GM23338 (cell line): Measurements from ENCODE around the gene ROCK2. TPM values are rescaled to one million over a fixed set of nuclear protein-coding genes. Genes with fewer than 3 reads are reported as not detected.

Experiments
- ATAC-seq: fragments of 200-7000 bp; cut with Tn5 transposase; 3 replicates; pipeline ENCODE4 v1.9.1; 2020
- DNase-seq: peaks from one replicate; pipeline ENCODE4 v3.0.0-alpha.2; 2015; ENCODE audit warnings: low spot score
- H2AFZ ChIP-seq: fragments of 200-600 bp; sonication (generic); 2 replicates; pipeline ENCODE4 v1.8.0; 2016; ENCODE audit warnings: antibody characterized with exemption, mild to moderate bottlenecking, moderate library complexity
- H3F3A ChIP-seq: fragments of 200-600 bp; sonication (generic); replicated peaks from 2 replicates; pipeline ENCODE4 v1.8.0; 2017; ENCODE audit warnings: antibody characterized with exemption, mixed run types, low read depth
- H3K27ac ChIP-seq: fragments of 200-600 bp; sonication (generic); 2 replicates; pipeline ENCODE4 v1.6.1; 2016; ENCODE audit warnings: low read depth
- H3K27me3 ChIP-seq: fragments of 200-600 bp; sonication (generic); 2 replicates; pipeline ENCODE4 v1.8.0; 2016; ENCODE audit warnings: mild to moderate bottlenecking, mixed run types, moderate library complexity; ENCODE audit not compliant: insufficient read depth
- H3K36me3 ChIP-seq: fragments of 200-600 bp; sonication (generic); 2 replicates; pipeline ENCODE4 v1.8.0; 2016; ENCODE audit warnings: mild to moderate bottlenecking; ENCODE audit not compliant: insufficient read depth
- H3K4me1 ChIP-seq: fragments of 200-600 bp; sonication (generic); 2 replicates; pipeline ENCODE4 v1.8.0; 2016; ENCODE audit warnings: mild to moderate bottlenecking, moderate library complexity; ENCODE audit not compliant: insufficient read depth
- H3K4me2 ChIP-seq: fragments of 200-600 bp; sonication (generic); 2 replicates; pipeline ENCODE4 v1.7.1; 2017; ENCODE audit warnings: mixed run types
- H3K4me3 ChIP-seq: fragments of 200-600 bp; sonication (generic); 2 replicates; pipeline ENCODE4 v1.6.1; 2016; ENCODE audit warnings: mixed run types
- H3K79me2 ChIP-seq: fragments of 200-600 bp; sonication (generic); replicated peaks from 2 replicates; pipeline ENCODE4 v1.8.0; 2017; ENCODE audit warnings: mild to moderate bottlenecking; ENCODE audit not compliant: insufficient read depth
- H3K9me2 ChIP-seq: fragments of 200-600 bp; sonication (generic); 2 replicates; pipeline ENCODE4 v1.8.0; 2017; ENCODE audit not compliant: insufficient read depth
- H4K20me1 ChIP-seq: fragments of 200-600 bp; sonication (generic); replicated peaks from 2 replicates; pipeline ENCODE4 v1.8.0; 2017; ENCODE audit warnings: mild to moderate bottlenecking; ENCODE audit not compliant: insufficient read depth
- H3K27ac Mint-ChIP-seq: 2 replicates; pipeline ENCODE4 v1.8.0; 2020; ENCODE audit warnings: inconsistent platforms, mild to moderate bottlenecking, moderate library complexity, mixed read lengths
- H3K27me3 Mint-ChIP-seq: 3 replicates; pipeline ENCODE4 v1.8.0; 2022; ENCODE audit warnings: low read depth, mild to moderate bottlenecking, moderate library complexity, mixed read lengths, inconsistent platforms; ENCODE audit not compliant: insufficient read depth, poor library complexity
- H3K36me3 Mint-ChIP-seq: 3 replicates; pipeline ENCODE4 v1.8.0; 2021; ENCODE audit warnings: low read depth, mild to moderate bottlenecking, inconsistent platforms, moderate library complexity, mixed read lengths
- H3K4me1 Mint-ChIP-seq: 3 replicates; pipeline ENCODE4 v1.8.0; 2020; ENCODE audit warnings: mild to moderate bottlenecking, inconsistent platforms, mixed read lengths
- H3K4me3 Mint-ChIP-seq: 3 replicates; pipeline ENCODE4 v1.8.0; 2021; ENCODE audit warnings: moderate library complexity, mild to moderate bottlenecking, inconsistent platforms, mixed read lengths
- H3K9me3 Mint-ChIP-seq: 3 replicates; pipeline ENCODE4 v1.8.0; 2020; ENCODE audit warnings: moderate library complexity, mild to moderate bottlenecking, inconsistent platforms, mixed read lengths
- CREB1 ChIP-seq: fragments of 250-450 bp; sonication (Bioruptor Pico); IDR thresholded peaks from 2 replicates; pipeline ENCODE4 v1.5.0; 2020; ENCODE audit warnings: low read depth, mild to moderate bottlenecking, moderate library complexity
- CTCF ChIP-seq, 2 experiments: fragments of 200-600 bp in 1 of 2; sonication (generic) in 1 of 2; conservative IDR thresholded peaks; 2 replicates each; pipeline versions ENCODE4 v1.5.1 to v1.6.1; 2016 to 2017; ENCODE audit warnings: antibody characterized with exemption in 2 of 2, low read depth in 2 of 2, mild to moderate bottlenecking in 2 of 2, moderate library complexity in 1 of 2
- EZH2 ChIP-seq: fragments of 200-600 bp; sonication (generic); IDR thresholded peaks from one replicate; pipeline ENCODE4 v1.8.0; 2017; ENCODE audit warnings: antibody characterized with exemption, mild to moderate bottlenecking, low read depth; ENCODE audit not compliant: unreplicated experiment
- EZH2phosphoT487 ChIP-seq: fragments of 200-600 bp; sonication (generic); IDR thresholded peaks from one replicate; pipeline ENCODE4 v1.8.1; 2018; ENCODE audit warnings: antibody characterized with exemption; ENCODE audit not compliant: unreplicated experiment
- JUNB ChIP-seq: IDR thresholded peaks from one replicate; pipeline ENCODE4 v1.6.1; 2016; ENCODE audit warnings: antibody characterized with exemption; ENCODE audit not compliant: unreplicated experiment
- NANOG ChIP-seq: IDR thresholded peaks from 2 replicates; pipeline ENCODE4 v1.6.1; 2016; ENCODE audit warnings: antibody characterized with exemption, borderline replicate concordance
- POLR2AphosphoS5 ChIP-seq: IDR thresholded peaks from 2 replicates; pipeline ENCODE4 v1.6.1; 2016; ENCODE audit warnings: antibody characterized with exemption, low read depth
- ZNF331 ChIP-seq: fragments of 250-450 bp; sonication (Bioruptor Pico); IDR thresholded peaks from 2 replicates; pipeline ENCODE4 v1.5.0; 2020; ENCODE audit warnings: low read depth, mild to moderate bottlenecking, moderate library complexity
- polyA plus RNA-seq: library from polyadenylated mRNA; unstranded; fragments of >200 nt; fragmentation: Nextera tagmentation; extraction: Ambion mirVana; gene quantifications from 2 replicates; pipeline ENCODE4 v1.2.1, GENCODE V29; 2016
- total RNA-seq: library from RNA; depleted of rRNA; stranded (reverse); fragments of >200 nt; shearing (Covaris generic); gene quantifications from 2 replicates; pipeline ENCODE4 v1.2.3, GENCODE V29; 2014
- TF ChIP-seq, protein P1 (sequence below): fragments of 250-450 bp; sonication (Bioruptor Pico); IDR thresholded peaks from 2 replicates; pipeline ENCODE4 v1.5.0; 2020; ENCODE audit warnings: mild to moderate bottlenecking, moderate library complexity
- TF ChIP-seq, protein P2 (sequence below): IDR thresholded peaks from one replicate; pipeline ENCODE4 v1.6.1; 2018; ENCODE audit warnings: antibody characterized with exemption; ENCODE audit not compliant: unreplicated experiment

The ROCK2 gene
- total and polyA plus RNA-seq, 2 experiments from 2014 or later: 16.4 to 28.0 TPM

GRCh38 chr2:11299439-11299838, 45.0 kb downstream of the ROCK2 start:
- DNase-seq (no peak), ATAC-seq (no peak)
- Mint-ChIP-seq H3K9me3 (no peaks in the 10 kb centered on the region), H3K36me3 (no peaks in the 10 kb centered on the region), H3K4me3 (no peak overlapping the region), H3K27ac (no peak overlapping the region), H3K27me3 (no peaks in the 10 kb centered on the region), H3K4me1 (peaks cover 9% of the 10 kb centered on the region; the same call in 2 of the 3 replicates)
- peaks cover 24% of the 10 kb centered on the region for H4K20me1 ChIP-seq
- H3K9me2 ChIP-seq: 0 out of 2 replicates have a peak, but pooled peaks cover 6% of the 10 kb centered on the region
- TF ChIP-seq CTCF (conservative IDR thresholded peaks at IDR 0.05; ENCODE audit: low read depth in 2 of 2): no peak
- TF ChIP-seq, protein P1, sequence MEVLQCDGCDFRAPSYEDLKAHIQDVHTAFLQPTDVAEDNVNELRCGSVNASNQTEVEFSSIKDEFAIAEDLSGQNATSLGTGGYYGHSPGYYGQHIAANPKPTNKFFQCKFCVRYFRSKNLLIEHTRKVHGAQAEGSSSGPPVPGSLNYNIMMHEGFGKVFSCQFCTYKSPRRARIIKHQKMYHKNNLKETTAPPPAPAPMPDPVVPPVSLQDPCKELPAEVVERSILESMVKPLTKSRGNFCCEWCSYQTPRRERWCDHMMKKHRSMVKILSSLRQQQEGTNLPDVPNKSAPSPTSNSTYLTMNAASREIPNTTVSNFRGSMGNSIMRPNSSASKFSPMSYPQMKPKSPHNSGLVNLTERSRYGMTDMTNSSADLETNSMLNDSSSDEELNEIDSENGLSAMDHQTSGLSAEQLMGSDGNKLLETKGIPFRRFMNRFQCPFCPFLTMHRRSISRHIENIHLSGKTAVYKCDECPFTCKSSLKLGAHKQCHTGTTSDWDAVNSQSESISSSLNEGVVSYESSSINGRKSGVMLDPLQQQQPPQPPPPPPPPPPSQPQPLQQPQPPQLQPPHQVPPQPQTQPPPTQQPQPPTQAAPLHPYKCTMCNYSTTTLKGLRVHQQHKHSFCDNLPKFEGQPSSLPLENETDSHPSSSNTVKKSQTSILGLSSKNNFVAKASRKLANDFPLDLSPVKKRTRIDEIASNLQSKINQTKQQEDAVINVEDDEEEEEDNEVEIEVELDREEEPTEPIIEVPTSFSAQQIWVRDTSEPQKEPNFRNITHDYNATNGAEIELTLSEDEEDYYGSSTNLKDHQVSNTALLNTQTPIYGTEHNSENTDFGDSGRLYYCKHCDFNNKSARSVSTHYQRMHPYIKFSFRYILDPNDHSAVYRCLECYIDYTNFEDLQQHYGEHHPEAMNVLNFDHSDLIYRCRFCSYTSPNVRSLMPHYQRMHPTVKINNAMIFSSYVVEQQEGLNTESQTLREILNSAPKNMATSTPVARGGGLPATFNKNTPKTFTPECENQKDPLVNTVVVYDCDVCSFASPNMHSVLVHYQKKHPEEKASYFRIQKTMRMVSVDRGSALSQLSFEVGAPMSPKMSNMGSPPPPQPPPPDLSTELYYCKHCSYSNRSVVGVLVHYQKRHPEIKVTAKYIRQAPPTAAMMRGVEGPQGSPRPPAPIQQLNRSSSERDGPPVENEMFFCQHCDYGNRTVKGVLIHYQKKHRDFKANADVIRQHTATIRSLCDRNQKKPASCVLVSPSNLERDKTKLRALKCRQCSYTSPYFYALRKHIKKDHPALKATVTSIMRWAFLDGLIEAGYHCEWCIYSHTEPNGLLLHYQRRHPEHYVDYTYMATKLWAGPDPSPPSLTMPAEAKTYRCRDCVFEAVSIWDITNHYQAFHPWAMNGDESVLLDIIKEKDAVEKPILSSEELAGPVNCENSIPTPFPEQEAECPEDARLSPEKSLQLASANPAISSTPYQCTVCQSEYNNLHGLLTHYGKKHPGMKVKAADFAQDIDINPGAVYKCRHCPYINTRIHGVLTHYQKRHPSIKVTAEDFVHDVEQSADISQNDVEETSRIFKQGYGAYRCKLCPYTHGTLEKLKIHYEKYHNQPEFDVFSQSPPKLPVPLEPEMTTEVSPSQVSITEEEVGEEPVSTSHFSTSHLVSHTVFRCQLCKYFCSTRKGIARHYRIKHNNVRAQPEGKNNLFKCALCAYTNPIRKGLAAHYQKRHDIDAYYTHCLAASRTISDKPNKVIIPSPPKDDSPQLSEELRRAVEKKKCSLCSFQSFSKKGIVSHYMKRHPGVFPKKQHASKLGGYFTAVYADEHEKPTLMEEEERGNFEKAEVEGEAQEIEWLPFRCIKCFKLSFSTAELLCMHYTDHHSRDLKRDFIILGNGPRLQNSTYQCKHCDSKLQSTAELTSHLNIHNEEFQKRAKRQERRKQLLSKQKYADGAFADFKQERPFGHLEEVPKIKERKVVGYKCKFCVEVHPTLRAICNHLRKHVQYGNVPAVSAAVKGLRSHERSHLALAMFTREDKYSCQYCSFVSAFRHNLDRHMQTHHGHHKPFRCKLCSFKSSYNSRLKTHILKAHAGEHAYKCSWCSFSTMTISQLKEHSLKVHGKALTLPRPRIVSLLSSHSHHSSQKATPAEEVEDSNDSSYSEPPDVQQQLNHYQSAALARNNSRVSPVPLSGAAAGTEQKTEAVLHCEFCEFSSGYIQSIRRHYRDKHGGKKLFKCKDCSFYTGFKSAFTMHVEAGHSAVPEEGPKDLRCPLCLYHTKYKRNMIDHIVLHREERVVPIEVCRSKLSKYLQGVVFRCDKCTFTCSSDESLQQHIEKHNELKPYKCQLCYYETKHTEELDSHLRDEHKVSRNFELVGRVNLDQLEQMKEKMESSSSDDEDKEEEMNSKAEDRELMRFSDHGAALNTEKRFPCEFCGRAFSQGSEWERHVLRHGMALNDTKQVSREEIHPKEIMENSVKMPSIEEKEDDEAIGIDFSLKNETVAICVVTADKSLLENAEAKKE: no peak
- no peak for TF ChIP-seq NANOG
- no peak for TF ChIP-seq CREB1
- no peak for TF ChIP-seq ZNF331 (CRISPR knock-in tag)
- TF ChIP-seq JUNB: no peak
- no peak for TF ChIP-seq EZH2phosphoT487
- TF ChIP-seq, protein P2, sequence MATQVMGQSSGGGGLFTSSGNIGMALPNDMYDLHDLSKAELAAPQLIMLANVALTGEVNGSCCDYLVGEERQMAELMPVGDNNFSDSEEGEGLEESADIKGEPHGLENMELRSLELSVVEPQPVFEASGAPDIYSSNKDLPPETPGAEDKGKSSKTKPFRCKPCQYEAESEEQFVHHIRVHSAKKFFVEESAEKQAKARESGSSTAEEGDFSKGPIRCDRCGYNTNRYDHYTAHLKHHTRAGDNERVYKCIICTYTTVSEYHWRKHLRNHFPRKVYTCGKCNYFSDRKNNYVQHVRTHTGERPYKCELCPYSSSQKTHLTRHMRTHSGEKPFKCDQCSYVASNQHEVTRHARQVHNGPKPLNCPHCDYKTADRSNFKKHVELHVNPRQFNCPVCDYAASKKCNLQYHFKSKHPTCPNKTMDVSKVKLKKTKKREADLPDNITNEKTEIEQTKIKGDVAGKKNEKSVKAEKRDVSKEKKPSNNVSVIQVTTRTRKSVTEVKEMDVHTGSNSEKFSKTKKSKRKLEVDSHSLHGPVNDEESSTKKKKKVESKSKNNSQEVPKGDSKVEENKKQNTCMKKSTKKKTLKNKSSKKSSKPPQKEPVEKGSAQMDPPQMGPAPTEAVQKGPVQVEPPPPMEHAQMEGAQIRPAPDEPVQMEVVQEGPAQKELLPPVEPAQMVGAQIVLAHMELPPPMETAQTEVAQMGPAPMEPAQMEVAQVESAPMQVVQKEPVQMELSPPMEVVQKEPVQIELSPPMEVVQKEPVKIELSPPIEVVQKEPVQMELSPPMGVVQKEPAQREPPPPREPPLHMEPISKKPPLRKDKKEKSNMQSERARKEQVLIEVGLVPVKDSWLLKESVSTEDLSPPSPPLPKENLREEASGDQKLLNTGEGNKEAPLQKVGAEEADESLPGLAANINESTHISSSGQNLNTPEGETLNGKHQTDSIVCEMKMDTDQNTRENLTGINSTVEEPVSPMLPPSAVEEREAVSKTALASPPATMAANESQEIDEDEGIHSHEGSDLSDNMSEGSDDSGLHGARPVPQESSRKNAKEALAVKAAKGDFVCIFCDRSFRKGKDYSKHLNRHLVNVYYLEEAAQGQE: no peak
- no peak for TF ChIP-seq POLR2AphosphoS5
- TF ChIP-seq EZH2: no peak
- H3K4me2 ChIP-seq: no peak overlapping the region
- peaks cover 17% of the 10 kb centered on the region; the same call in 1 of the 2 replicates for H3K4me1 ChIP-seq
- no peak overlapping the region for H3K27ac ChIP-seq
- H3K4me3 ChIP-seq: no peak overlapping the region
- H2AFZ ChIP-seq: no peak overlapping the region
- H3K79me2 ChIP-seq: peaks cover 99% of the 10 kb centered on the region
- no peaks in the 10 kb centered on the region for H3K36me3 ChIP-seq
- no peaks in the 10 kb centered on the region for H3K27me3 ChIP-seq
- H3F3A ChIP-seq: no peaks in the 10 kb centered on the region
